Measurements from ENCODE around the gene SARM1. TPM values are rescaled to one million over a fixed set of nuclear protein-coding genes. Genes with fewer than 3 reads are reported as not detected.

Gene SARM1
- total RNA-seq, 2 donors from 2014 or later, result 1.3 to 2.0 TPM

DNA sequence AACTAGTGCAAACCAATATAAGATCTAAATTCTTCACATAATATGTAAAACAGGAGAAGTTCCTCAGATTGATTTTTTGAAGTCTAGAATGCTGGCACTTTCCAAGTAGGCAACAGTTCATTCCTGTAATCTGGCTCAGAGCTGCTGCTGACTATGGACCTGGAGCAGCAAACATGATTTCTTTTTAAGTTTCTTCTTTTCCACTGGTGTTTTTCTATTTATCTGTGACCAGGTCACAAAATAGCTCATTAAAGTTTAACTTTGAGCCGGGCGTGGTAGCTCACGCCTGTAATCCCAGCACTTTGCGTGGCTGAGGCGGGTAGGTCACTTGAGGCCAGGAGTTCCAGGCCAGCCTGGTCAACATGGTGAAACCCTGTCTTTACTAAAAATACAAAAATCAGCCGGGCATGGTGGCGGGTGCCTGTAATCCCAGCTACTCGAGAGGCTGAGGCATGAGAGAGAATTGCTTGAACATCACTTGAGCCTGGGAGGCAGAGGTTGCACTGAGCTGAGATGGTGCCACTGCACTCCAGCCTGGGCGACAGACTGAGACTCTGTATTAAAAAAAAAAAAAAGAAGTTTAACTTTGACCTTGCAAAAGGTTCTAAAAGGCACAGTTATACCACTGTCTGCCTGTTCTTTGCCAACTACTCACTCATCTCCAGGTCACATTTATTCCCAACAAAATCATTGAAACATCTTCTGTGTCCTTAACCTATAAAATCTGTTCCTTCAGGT lies 72.6 kb downstream of the SARM1 start:
- Mint-ChIP-seq H3K27ac (no peak overlapping the region), H3K27me3 (ENCODE audit: insufficient read depth) (peaks cover 32% of the 10 kb centered on the region), H3K4me3 (no peak overlapping the region), H3K36me3 (ENCODE audit: low read depth) (no peaks in the 10 kb centered on the region), H3K4me1 (no peaks in the 10 kb centered on the region), H3K9me3 (no peaks in the 10 kb centered on the region)
- H3K27me3 ChIP-seq (ENCODE audit: control insufficient read depth, insufficient read depth, low read length, poor library complexity, severe bottlenecking), result peaks cover 4% of the 10 kb centered on the region
- no peak overlapping the region for H3K4me3 ChIP-seq (ENCODE audit: low read length)
- 91 to 92% methylated on average over 9 of the region's 9 CpGs for WGBS, 2 experiments (ENCODE audit: insufficient coverage in 1 of 2, insufficient read length in 1 of 2)
- no peak overlapping the region for H3K27ac ChIP-seq (ENCODE audit: low read depth, low read length)
- TF ChIP-seq, protein P1, sequence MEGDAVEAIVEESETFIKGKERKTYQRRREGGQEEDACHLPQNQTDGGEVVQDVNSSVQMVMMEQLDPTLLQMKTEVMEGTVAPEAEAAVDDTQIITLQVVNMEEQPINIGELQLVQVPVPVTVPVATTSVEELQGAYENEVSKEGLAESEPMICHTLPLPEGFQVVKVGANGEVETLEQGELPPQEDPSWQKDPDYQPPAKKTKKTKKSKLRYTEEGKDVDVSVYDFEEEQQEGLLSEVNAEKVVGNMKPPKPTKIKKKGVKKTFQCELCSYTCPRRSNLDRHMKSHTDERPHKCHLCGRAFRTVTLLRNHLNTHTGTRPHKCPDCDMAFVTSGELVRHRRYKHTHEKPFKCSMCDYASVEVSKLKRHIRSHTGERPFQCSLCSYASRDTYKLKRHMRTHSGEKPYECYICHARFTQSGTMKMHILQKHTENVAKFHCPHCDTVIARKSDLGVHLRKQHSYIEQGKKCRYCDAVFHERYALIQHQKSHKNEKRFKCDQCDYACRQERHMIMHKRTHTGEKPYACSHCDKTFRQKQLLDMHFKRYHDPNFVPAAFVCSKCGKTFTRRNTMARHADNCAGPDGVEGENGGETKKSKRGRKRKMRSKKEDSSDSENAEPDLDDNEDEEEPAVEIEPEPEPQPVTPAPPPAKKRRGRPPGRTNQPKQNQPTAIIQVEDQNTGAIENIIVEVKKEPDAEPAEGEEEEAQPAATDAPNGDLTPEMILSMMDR (conservative IDR thresholded peaks at IDR 0.05), result no peak
- no peak overlapping the region for H3K9ac ChIP-seq (ENCODE audit: extremely low read depth, low read length, poor library complexity, severe bottlenecking)
- H3K4me1 ChIP-seq (ENCODE audit: control insufficient read depth, insufficient read depth, low read length), result no peaks in the 10 kb centered on the region
- DNase-seq, result no peak
- H3K9me3 ChIP-seq (ENCODE audit: control insufficient read depth, low read length), result no peaks in the 10 kb centered on the region
- no peaks in the 10 kb centered on the region for H3K36me3 ChIP-seq (ENCODE audit: control insufficient read depth, insufficient read depth, low read length)

DNA sequence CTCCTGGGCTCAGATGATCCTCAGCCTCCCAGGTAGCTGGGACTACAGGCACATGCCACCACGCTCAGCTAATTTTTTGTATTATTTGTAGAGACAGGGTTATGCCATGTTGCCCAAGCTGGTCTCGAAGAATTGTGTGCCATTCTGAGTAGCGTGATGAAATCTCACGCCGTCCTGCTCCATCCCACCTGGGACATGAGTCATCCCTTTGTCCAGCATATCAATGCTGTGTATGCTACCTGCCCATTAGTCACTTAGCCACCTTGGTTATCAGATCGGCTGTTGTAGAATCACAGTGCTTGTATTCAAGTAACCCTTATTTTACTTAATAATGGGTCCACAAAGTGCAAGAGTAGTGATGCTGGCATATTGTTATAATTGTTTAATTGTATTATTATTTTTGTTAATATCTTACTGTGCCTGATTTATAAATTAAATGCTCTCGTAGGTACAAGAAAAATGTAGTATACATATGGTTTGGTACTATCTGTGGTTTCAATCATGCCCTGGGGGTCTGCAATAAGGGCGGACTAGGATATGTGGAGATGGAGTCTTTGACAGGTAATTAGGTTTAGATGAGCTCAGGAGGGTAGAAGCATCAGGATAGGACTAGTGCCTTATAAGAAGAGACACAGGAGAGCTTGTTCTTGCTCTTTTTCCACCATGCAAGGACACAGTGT lies 75.4 kb downstream of the SARM1 start:
- Histone ChIP-seq H3K27me3 (ENCODE audit: control insufficient read depth, insufficient read depth, low read length, poor library complexity, severe bottlenecking) (no peaks in the 10 kb centered on the region), H3K4me1 (ENCODE audit: control insufficient read depth, insufficient read depth, low read length) (no peaks in the 10 kb centered on the region), H3K36me3 (ENCODE audit: control insufficient read depth, insufficient read depth, low read length) (no peaks in the 10 kb centered on the region), H3K9me3 (ENCODE audit: control insufficient read depth, low read length) (no peaks in the 10 kb centered on the region), H3K4me3 (ENCODE audit: low read length) (no peak overlapping the region), H3K27ac (ENCODE audit: low read depth, low read length) (no peak overlapping the region), H3K9ac (ENCODE audit: extremely low read depth, low read length, poor library complexity, severe bottlenecking) (no peak overlapping the region)
- H3K9me3 Mint-ChIP-seq, result peaks cover 2% of the 10 kb centered on the region
- TF ChIP-seq, protein P1 (conservative IDR thresholded peaks at IDR 0.05), result no peak
- WGBS, 2 experiments (ENCODE audit: insufficient coverage in 1 of 2, insufficient read length in 1 of 2), result 93 to 100% methylated on average over 6 to 8 of the region's 8 CpGs
- no peaks in the 10 kb centered on the region for H3K4me1 Mint-ChIP-seq
- no peak for DNase-seq
- H3K27me3 Mint-ChIP-seq (ENCODE audit: insufficient read depth), result peaks cover 43% of the 10 kb centered on the region
- no peaks in the 10 kb centered on the region for H3K36me3 Mint-ChIP-seq (ENCODE audit: low read depth)
- H3K4me3 Mint-ChIP-seq, result no peak overlapping the region
- H3K27ac Mint-ChIP-seq, result no peak overlapping the region

DNA sequence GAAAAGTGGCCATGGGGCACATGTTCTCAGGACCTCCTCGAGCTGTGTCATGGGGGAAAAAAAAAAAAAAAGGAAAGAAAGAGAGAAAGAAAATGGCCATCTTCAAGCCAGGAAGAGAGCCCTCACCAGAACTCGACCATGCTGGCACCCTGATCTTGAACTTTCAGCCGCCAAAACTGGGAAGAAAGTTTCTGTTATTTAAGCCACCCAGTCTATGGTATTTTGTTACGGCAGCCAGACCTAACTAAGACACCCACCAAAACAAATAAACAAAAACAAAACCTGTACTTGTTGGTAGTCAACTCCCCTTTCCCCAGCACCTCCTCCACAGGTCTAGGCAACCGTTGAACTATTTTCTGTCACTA lies 75.9 kb downstream of the SARM1 start:
- H3K27ac Mint-ChIP-seq, result no peak overlapping the region
- peaks cover 3% of the 10 kb centered on the region for H3K9me3 Mint-ChIP-seq
- no peak overlapping the region for H3K4me3 ChIP-seq (ENCODE audit: low read length)
- H3K27me3 ChIP-seq (ENCODE audit: control insufficient read depth, insufficient read depth, low read length, poor library complexity, severe bottlenecking), result no peaks in the 10 kb centered on the region
- no peaks in the 10 kb centered on the region for H3K36me3 Mint-ChIP-seq (ENCODE audit: low read depth)
- DNase-seq, result no peak
- H3K27ac ChIP-seq (ENCODE audit: low read depth, low read length), result no peak overlapping the region
- 83 to 100% methylated on average over 1 to 5 of the region's 5 CpGs for WGBS, 2 experiments (ENCODE audit: insufficient coverage in 1 of 2, insufficient read length in 1 of 2)
- no peaks in the 10 kb centered on the region for H3K36me3 ChIP-seq (ENCODE audit: control insufficient read depth, insufficient read depth, low read length)
- no peaks in the 10 kb centered on the region for H3K4me1 Mint-ChIP-seq
- TF ChIP-seq, protein P1 (conservative IDR thresholded peaks at IDR 0.05), result no peak
- H3K4me3 Mint-ChIP-seq, result no peak overlapping the region
- no peaks in the 10 kb centered on the region for H3K4me1 ChIP-seq (ENCODE audit: control insufficient read depth, insufficient read depth, low read length)
- H3K9me3 ChIP-seq (ENCODE audit: control insufficient read depth, low read length), result peaks cover 1% of the 10 kb centered on the region
- H3K27me3 Mint-ChIP-seq (ENCODE audit: insufficient read depth), result peaks cover 44% of the 10 kb centered on the region
- H3K9ac ChIP-seq (ENCODE audit: extremely low read depth, low read length, poor library complexity, severe bottlenecking), result no peak overlapping the region
